GM12873 (cell line): ENCODE measurements around the gene TRPM1.

ENCODE experiments used
- TF ChIP-seq, protein P1 (sequence below): IDR thresholded peaks from 2 replicates; pipeline ENCODE4 v1.5.1; 2012; ENCODE audit warnings: low read depth, mild to moderate bottlenecking, moderate library complexity, low read length, control low read depth; ENCODE audit not compliant: insufficient read depth; ENCODE audit errors: missing control alignments

TRPM1 gene

DNA sequence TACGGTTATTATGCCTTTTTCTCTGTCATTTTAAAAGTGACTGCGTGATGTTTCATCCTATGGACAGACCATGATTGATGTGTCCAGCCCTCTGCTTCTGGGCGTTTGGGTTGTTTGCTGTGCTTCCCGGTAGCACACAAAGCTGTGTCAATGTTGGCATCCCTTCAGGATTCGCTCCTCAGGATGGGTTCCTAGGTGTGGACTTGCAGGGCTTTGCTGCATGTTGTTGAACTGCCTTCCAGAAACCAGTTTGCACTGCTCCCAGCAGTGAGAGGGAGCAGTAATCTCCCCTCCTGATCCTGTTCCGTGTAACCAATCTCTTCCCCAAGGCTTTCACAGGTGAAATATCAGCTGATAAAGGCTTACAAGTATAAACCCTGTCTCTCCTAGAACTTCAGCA lies 787 bp downstream of the TRPM1 start:
- TF ChIP-seq, protein P1, sequence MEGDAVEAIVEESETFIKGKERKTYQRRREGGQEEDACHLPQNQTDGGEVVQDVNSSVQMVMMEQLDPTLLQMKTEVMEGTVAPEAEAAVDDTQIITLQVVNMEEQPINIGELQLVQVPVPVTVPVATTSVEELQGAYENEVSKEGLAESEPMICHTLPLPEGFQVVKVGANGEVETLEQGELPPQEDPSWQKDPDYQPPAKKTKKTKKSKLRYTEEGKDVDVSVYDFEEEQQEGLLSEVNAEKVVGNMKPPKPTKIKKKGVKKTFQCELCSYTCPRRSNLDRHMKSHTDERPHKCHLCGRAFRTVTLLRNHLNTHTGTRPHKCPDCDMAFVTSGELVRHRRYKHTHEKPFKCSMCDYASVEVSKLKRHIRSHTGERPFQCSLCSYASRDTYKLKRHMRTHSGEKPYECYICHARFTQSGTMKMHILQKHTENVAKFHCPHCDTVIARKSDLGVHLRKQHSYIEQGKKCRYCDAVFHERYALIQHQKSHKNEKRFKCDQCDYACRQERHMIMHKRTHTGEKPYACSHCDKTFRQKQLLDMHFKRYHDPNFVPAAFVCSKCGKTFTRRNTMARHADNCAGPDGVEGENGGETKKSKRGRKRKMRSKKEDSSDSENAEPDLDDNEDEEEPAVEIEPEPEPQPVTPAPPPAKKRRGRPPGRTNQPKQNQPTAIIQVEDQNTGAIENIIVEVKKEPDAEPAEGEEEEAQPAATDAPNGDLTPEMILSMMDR, result no peak

DNA sequence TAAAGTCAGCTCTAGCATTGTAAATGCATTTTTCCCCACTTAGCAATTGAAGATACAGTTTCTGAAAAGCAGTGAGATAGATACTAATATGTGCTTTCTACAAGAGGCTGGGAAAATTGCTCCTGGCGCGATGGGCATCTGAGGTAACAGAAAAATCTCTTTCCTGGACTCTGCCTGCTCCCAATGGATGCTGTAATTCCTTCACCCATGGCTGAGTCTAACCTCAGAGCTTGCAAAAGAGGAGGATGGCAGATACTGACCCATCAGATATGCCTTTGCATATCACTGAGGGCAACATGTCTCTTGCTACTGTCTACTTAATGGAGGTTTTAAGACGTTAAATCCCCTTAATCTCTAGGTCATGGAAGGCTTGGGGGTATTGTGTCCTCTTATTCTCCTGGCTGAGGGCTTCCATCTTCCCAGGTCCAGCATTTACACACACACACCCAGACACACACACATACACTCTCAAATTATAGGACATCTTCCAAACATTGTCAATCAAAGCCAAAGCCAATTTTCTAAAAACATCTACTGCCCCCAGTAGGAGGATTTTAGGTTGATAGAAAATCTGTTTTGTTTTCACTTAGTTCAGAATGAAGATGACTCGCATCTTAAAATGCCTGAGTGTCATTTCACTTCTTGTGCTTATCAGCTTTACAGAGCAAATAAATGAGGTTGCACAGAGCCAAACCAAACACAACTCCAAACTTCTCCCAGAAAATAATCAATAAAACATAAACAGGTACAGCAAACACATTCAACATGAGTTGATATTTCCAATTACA lies 2.4 kb downstream of the TRPM1 start:
- TF ChIP-seq, protein P1, result peak; percentile 36

DNA sequence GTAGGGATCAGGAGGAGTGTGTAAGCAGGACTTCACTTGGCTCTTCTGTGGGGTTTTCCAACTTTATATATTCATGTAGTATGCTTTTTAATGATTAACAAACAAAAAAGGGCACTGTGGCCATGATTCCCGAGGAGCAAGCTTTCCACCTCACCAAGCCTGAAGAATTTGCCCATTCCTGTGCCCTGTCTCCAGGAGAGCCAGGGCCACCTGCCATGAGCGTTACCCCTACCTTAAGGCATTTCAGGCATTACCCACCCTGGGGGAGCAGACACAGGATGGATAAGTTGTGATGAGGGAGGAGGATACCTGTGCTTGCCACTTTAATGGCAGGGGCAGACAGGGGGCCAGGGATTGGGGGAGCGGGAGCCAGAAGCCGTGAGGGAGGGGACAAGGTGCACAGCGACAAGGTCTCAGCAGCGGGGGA lies 3.0 kb downstream of the TRPM1 start:
- TF ChIP-seq, protein P1, result no peak

DNA sequence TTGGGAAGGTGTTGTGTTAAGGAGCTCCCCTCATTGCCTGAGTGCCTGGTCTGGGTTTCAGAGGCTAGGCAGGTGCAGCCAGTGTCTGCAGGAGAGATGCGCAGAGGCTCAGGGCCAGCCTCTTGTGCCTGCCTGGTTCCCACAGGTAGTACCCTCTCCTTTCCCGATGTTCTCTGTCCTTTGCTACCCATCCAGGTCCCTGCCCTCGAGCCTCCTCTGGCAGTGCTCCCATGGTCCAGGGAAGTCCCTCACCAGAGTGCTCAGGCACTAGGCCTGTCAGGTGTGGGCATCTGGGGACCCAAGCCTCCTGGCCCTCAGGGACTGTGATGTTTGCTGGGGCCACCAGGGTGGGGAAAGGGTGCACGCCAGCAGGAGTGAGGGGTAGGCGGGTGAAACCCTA lies 5.0 kb downstream of the TRPM1 start:
- TF ChIP-seq, protein P1, result no peak

DNA sequence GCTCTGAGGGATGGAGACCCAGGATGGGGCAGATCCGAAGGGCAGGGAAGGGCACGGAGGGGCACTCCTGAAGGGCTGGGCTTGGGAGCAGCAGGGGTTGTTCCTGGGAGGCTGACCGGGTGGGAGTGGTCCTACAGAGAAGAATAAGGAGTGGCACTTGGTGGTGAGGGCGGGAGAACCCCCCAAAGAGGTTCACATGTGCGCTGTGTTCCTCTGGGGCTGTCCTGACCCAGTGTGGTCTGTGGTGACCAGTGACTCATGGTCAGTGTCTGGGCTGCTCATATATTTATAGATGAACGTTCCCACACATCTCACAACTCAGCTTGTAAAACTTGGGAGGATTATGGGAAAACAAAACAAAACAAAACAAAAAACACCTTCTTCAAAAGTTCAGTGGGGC lies 10.0 kb downstream of the TRPM1 start:
- TF ChIP-seq, protein P1, result no peak

DNA sequence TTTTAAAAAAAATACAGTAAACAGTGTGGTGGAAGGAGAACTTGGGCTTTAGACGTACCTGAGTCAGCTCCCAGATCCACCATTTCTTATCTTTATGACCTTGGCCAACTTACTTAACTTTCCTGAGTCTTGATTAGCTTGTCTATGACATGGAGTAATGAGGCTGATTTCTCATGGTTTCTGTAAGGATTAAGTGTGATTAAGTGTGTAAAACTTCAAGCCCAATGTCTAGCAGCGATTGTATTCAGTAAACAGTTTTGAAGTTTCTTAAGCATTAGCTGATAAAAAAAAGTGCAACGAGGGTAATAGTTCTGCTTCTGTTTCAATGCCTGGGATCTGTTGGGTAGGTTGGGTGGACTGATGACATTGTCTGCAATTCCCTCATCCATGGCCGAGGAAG lies 10.8 kb downstream of the TRPM1 start:
- TF ChIP-seq, protein P1, result no peak

DNA sequence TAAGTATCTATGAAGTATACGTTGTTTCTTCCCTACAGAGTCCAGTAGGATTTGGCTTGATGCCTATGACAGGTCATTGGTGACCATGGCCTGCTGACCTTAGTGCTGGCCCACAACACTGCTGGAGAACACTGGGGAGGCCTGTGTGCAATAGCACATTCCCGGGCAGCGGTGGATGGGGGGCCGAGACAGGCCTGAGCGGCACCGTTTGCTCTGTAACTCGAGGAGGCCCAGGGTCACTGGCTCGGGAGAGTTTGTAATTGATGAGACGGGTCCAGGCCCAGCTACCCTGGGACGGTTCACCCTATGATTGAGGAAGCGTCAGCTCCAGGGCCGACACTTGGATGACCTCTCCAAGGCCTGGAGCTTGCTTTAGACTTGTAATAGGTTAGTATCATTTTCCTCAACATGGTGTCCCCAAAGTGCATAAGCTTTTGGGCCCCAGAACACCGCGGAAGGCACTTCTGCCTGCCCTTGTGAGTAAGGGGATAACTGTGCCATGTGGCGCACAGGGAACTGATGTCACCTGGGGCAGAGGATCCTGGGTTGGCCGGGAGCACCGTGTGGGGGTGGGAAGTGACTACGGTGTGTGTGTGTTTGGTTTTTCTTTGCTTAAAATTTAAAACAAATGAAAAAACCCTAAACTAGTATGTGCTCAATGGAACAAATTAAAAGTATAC lies 12.0 kb downstream of the TRPM1 start:
- TF ChIP-seq, protein P1, result no peak
